ENCODE results near the gene HYLS1.
"Not testable (repeated sequence)": the region's sequence is repeated elsewhere in the genome, so short reads cannot be mapped to it uniquely, and the experiment has no call there.

The HYLS1 gene, protein sequence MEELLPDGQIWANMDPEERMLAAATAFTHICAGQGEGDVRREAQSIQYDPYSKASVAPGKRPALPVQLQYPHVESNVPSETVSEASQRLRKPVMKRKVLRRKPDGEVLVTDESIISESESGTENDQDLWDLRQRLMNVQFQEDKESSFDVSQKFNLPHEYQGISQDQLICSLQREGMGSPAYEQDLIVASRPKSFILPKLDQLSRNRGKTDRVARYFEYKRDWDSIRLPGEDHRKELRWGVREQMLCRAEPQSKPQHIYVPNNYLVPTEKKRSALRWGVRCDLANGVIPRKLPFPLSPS

DNA sequence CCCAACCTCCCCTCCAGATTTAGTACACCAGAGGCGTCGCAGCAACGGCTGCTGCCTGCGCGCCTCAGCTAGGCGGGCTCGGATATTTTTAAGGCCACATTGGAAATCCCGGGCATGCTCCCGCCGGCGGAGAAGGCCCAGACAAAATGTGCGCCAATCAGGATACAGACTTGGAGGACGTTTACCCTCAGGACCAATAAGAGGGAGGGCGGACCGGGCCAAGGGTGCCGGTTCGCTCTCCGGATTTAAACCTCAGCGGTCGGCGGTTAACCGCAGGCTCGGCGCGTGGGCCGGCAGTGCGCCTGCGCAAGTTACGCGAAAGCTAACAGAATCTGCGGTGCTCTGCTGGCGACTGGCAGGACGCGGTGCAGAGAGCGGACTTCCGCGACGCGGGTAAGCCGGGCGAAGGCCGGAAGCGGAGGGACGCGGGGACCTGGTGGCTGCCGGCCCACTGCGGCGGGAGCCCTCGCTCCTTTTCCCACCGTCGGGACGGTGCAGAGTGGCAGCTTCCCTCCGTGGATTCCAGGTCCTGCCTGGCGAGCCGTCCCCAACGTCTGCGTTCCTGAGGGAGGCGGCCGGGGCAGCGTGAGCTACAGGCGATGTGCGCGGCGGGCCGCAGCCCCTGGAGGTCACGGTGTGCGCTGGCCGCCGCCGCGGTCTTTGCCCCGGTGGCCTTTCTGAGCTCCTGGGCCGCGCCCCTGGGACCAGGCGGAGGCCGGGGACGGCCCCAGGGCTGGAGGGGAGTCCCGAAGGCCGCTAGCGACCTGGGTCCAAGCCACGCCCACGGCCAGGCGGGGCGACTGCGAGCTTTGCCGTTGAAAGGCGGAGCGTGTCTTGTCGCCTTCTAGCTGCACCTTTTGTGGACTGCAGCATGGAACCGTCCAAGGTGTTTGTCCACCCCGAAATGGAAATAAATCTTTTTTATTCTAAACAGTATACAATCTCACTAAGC, at the start of gene HYLS1:
Gene HYLS1, plus strand, starts transcription at position 296 of the 952 bp plus-strand sequence. CDS start 11,701 bp downstream, outside the sequence.
- DNase-seq = peak; percentile 96

DNA sequence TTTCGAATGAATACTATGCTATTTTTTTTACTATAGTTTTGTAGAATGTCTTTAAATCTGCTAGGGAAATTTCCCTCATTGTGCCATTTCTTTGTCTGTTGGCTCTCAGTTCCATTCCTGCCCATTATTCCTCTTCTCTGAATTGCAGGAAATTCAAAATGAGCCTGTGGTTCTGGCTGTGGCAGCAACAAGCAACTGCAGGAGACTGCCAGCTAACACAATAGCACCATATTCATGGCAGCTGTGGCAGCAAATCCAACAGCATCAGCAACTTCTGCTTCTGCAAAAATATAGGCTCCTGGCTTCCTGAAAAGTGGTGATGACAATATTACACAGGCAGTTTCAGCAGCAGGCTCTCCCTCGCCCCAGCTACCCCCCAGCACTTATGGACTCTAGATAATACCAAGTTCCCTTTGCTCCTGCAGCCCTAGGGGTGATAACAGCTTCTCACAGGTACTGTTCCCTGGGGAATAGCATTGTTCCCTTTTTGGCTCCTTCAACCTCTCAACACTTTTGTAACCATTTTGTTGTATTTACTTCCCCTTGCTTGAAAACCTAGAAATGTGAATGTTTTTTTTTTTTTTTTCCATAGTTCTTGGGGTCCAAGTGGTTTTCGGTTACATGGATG, 45.0 kb upstream of the HYLS1 start:
- DNase-seq = no peak

DNA sequence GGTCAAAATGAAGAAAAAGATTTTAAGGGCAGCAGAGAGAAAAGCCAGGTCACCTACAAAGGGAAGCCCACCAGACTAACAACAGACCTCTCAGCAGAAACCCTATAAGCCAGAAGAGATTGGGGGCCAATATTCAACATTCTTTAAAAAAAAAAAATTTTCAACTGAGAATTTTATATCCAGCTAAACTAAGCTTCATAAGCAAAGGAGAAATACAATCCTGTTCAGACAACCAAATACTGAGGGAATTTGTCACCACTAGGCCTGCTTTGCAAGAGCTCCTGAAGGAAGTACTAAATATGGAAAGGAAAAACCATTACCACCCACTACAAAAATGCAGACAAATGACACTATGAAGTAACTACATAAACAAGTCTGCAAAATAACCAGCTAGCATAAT, 41.3 kb upstream of the HYLS1 start:
- no peak for DNase-seq

DNA sequence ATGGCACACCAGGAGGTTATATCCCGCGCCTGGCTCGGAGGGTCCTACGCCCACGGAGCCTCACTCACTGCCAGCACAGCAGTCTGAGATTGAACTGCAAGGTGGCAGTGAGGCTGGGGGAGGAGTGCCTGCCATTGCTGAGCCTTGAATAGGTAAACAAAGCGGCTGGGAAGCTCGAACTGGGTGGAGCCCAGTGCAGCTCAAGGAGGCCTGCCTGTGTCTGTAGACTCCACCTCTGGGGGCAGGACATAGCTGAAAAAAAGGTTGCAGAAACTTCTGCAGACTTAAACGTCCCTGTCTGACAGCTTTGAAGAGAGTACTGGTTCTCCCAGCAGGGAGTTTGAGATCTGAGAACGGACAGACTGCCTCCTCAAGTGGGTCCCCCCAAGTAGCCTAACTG, 29.8 kb upstream of the HYLS1 start:
- DNase-seq = not testable (repeated sequence)

DNA sequence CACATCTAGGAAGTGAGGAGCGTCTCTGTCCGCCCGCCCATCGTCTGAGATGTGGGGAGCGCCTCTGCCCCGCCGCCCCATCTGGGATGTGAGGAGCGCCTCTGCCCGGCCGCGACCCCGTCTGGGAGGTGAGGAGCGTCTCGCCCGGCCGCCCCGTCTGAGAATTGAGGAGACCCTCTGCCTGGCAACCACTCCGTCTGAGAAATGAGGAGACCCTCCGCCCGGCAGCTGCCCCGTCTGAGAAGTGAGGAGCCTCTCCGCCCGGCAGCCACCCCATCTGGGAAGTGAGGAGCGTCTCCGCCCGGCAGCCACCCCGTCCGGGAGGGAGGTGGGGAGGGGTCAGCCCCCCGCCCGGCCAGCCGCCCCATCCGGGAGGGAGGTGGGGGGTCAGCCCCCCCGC, 24.7 kb upstream of the HYLS1 start:
- DNase-seq = not testable (repeated sequence)

DNA sequence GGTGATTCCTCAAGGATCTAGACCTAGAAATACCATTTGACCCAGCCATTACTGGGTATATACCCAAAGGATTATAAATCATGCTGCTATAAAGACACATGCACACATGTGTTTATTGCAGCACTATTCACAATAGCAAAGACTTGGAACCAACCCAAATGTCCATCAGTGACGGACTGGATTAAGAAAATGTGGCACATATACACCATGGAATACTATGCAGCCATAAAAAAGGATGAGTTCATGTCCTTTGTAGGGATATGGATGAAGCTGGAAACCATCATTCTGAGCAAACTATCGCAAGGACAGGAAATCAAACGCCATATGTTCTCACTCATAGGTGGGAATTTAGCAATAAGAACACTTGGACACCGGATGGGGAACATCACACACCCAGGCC, 22.1 kb upstream of the HYLS1 start:
- not testable (repeated sequence) for DNase-seq

DNA sequence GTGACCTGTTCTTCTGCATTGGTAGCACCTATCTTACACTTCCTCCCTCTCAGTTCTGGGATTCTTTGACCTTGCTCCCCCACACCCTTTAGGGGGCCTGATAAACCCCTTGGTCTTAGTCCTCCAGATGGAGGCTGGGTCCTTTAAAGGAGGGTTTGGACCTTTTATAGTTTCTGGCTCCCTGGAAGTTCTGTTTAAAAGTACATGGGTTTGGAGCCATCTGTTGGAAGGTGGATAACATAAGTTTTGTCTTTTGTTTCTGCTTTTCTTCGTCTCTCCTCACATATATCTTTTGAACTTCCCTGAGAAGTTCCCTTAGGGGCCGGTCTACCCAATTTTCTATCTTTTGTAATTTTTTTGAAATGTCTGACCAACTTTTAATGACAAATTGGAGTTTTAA, 17.9 kb upstream of the HYLS1 start:
- DNase-seq = no peak

DNA sequence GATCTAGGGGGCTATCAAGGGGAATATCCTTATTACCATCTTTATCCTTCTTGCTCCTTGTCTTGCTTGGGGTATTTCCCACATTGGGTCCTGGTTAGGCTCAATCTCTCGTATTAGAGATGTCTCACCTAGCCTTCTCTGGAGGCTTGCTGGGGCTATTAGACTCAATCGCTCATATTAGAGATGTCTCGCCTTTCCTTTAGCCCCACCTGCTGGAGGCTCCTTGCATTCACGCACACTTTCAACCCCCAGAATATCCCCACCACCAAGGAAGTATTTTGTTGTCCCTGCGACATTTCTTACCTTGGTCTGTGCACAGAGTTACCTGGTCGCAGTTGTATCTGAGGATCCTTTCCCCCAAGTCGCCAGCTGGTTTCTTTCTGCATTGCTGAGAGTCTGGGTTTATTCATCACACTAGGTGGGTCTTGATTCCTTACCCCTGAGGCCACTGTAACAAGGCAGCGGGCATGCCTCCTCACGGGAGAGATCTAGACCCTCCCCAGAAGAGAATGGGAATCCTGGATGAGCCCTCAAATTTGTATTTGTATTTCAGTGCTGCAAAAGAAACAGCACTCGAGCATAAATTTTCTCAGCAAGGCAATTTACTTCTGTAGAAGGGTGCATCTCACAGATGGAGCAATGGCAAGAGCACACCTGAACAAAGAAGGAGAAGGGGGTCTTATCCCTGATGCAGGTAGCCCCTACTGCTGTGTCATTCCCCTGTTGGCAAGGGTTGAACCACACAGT, 15.9 kb upstream of the HYLS1 start:
- DNase-seq = no peak

DNA sequence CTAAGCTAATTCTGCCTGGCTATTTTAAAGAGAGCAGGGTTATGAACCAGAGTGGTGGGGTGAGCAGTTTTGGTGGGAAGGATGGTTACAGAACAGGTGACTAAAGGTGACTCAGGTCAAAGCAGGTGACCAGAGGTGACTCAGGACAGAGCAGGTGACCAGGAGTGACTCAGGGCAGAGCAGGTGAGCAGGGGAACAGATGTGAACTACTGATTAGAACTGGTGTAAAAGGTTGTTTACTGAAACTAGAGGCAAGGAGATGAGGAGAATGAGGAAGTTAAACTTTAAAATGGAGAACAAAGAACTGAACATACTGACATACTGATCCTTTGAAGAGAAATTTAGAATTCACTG, 15.4 kb upstream of the HYLS1 start:
- no peak for DNase-seq

DNA sequence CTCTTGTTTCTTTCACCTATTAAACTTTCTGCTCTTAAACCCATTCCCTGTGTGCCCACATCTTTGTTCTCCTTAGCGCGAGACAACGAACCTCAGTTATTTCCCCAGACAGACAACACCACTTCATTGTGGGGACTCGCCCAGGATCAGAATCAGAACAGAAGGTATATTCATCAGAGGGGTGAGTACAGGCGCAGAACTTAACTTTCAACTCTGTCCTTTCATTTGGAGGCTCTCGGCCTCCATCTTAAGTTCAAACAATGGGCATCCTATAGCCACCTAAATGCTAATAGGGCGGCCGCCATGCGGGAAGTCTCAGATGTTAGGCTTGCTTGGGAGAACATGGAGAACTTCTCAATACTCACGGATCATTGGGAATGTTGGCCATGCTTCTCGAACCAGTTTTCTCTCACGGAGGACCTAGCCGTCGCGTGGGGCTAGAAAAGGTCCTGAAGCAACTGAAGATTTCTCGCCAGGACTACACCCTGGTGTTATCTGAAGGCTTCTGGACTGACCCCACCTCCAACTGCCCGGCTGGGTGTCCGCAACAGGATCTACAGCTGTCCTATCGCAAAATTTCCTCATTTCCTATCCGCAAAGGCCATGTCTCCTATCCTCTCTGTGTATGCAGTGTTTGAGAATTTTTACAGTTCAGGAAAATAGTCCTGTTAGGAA, 13.4 kb upstream of the HYLS1 start:
- no peak for DNase-seq

DNA sequence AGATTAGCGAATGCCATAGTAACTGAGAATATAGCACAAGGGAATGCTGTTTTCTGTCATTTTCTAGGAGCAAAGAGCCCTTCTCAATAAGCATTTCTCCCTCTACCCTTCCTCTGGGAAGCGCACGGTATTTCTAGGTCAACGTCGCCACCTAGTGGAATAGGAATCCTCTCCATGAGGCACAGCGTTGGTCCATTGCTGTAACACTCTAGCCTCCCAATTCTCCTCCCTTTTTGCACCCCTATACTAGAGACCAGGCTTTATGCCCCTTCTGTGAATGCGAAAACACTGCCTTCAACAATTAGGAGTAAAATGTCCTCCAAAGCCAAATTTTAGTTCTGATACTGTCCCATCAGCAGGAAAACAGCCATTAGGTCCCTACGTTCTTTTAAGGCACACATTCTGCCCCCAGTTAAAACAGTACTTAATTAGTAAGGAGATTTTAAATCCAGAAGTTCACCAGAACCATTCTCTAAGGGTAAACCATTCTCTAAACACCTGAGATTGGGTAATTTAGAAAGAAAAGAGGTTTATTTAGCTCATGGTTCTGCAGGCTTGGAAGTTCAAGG, 12.8 kb upstream of the HYLS1 start:
- peak; percentile 53 for DNase-seq

DNA sequence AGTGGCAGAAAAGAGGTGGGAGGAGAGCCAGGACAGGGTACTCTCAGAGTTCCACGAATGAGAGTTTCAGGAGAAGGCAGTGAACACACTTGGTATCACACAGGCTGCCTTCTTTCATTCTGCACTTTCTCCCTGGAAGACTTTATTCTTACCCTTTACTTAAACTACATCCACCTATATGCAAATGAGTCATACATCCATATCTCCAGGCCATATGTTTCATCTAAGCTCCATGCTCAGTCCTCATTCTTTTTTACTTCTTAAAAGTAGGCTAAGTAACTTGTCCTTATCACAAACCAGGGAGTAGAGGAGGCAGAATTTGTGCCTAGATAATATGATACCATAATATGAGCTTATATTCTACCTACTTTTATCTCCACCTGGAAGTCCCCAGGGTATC, 6.2 kb upstream of the HYLS1 start:
- no peak for DNase-seq

DNA sequence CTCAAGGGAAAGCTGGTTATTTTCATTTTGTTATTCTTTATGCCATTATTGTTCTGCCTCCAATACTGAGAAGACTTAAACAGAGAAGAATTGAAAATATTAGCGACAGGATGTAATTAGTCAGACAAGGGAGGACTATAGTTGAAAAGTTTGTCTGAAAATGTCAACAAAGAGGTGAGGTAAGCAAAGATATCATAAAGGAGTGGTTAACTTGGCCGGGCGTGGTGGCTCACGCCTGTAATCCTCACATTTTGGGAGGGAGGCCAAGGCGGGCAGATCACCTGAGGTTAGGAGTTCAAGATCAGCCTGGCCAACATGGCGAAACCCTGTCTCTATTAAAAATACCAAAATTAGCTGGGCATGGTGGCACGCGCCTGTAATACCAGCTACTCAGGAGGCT, 4.1 kb upstream of the HYLS1 start:
- no peak for DNase-seq

DNA sequence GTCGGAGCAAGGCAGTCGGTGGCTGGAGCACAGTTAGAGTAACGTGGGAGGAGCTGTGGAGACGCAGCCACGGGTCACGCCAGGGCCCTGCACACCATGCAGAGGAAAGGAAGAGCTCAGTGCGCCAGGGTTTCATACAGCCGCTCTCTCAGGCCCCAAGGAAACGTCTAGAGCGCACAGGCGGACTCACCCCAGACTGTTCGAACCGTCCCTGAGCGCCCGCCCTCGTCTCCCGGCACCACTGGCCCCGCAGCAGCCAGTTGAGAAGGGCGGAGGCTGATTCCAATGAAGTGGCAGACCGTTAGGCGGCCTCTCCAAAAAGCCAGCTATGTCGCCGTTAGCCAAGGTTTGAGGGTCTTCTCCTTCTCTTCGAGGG, 483 bp upstream of the HYLS1 start:
- no peak for DNase-seq

DNA sequence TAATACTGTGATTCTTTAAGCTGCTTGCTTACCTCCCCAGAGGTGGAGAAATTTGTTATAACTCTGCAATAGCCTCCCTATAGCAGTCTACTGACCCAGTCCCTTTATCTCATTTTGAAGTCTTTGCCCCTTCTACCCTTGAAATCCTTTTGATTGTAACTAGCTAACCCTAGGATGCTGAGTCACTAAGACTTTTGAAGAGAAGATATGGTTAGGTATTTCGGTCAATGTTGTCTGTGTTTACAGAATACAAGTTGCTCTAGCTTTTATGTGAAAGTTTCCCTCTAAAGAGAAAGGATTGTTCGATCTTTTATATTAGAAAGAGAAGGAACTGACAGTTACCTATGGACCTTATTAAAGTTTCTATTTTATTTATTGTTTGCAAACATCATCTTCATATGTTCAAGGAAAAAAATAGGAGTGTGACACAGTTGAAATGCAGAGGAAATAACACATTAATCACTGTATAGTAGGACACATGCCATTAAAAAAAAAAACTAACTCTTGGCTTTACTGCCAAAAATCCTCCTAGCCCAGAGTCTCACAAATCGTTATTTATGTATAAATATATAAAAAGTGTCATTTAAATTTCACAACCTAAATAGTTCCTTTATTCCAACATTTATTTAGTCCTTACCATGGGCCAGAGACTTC, 3.1 kb downstream of the HYLS1 start:
- DNase-seq = no peak

DNA sequence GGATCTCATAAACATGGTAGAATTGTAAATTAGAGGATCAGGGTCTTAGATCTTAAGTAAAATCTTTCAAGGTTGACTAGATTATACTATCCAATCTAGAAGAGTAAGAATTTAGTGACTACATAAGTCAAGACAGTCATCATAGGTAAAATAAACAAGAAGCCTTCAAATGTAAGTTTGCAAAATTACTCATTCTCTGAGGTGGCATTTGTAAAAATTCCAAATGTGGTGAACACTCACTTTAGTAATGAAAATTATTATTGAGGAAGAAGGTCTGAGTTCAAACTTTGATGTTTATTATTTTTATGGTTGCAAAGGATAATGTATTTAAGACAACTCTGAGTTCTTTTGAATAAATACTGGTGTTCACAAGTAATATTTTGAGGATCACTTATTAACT, 4.6 kb downstream of the HYLS1 start:
- DNase-seq = no peak

DNA sequence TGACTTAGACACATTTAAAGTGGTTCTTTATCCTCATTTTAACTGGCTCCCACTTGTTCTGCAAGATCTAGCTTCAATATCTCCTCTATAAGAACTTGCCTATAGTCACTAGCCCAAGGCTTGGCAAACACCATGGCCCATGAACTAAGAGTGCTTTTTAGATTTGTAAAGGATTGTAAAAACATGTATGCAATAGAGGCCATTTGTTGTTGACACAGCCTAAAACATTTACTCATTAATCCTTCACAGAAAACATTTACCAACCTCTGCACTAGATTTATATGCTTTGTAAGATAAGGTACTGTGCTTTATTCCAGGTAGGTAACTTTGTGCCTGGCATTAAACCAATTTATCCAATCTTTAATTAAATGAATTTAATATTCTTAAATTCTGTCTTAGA, 5.5 kb downstream of the HYLS1 start:
- no peak for DNase-seq

DNA sequence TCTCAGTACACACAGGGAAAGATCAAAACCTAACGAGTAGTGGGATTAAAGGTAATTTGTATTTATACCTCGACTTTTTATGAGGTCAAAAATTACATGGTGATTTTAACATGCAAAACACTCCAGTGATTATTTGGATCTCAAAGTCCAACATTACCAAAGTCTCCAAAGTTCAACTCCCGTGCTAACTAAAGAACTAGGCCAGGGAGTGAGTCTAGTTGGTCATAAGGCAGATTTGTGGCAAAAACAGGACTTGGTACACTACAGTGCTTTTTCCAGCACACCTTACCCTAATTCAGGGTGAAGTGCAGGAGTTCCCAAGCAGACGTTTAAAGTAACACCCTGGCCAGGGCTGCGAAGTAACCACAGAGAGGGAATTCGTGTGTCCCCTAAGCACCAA, 14.4 kb downstream of the HYLS1 start:
- no peak for DNase-seq

DNA sequence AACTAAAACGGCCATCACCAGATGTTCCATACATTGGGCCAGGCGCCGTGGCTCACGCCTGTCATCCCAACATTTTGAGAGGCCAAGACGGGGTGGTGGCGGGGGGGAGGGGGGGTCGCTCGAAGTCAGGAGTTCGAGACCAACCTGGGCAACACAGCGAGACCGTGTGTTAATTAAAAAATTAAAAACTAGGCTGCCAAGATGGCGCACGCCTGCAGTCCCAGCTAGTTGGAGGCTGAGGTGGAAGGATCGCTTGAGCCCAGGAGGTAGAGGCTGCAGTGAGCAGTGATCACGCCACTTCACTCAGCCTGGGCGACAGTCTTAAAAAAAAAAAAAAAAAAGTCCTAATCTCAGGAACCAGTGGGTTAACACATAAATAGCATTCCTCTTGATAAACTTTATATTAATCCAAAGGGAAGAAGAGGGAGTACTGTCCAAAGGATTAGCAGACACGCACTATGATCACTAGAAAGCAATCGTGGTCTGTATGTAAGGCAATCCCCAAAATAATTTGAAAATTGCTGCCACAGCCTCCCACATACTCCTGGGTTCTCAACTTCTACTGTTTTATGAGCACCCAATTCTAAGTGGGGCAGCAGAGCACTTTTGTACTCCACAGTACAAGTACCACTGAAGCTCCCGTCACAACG, 14.9 kb downstream of the HYLS1 start:
- DNase-seq = no peak

DNA sequence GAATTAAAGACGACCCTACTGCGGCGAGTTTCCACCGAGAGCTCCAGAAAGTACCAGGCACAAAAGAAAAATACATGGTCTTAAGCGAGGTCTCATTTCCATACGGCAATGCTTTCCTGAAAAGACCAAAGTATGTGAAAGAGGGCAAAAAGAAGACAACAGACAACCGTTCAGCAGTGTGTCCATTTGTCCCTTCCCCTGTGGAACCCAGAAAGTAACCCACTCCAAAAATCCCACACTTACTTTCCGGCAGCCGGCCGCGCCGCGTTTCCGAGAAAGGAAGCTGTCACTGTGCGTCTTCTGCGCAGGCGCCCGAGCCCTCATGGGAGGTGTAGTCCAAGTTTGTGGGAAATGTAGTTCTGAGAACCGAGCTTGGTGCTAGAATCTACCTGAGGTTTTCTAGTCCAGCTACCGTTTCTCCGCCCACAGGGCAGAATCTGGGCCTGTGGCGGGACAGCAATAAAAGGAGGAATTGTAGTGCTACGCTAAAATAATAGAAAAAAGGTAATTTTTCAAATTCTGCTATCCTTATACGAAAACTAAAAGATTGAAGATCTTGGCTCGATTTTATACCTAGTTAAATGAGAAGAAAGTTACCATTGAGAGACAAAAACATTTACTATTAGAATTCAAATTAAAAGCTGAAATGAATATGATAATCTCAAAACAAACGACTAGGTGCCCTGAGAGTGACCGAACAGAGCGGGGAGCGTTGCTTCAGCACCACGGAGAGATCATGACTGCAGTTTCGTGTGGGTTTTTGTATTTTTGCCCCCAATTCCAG, 15.7 kb downstream of the HYLS1 start, which contains the start of gene PUS3:
Gene PUS3, minus strand, starts transcription at position 280 of the 784 bp plus-strand sequence. CDS start 6,922 bp downstream, outside the sequence.
- DNase-seq = peak; percentile 88

Data from GF-D8 (cell line).